Stimulated activated CD4-positive, alpha-beta T cell treated with anti-CD3 and anti-CD28 coated beads, Interleukin-4, amount 100 ng/mL, for 1 hour (primary cell): ENCODE data around the gene RBM3.

Experiments
- DNase-seq: peaks from one replicate; pipeline ENCODE4 v3.0.0-alpha.2; 2020

The RBM3 gene

GRCh38 chrX:48626401-48627298 is 52.4 kb downstream of the RBM3 start:
- no peak for DNase-seq
